NCI-H510A (cell line): ENCODE results near the gene WFDC10B.
"Not testable (repeated sequence)": the region's sequence is repeated elsewhere in the genome, so short reads cannot be mapped to it uniquely, and the experiment has no call there.

ENCODE experiments used
- DNase-seq: peaks from one replicate; lab custom pipeline; 2025; lab: John Stamatoyannopoulos, UW

WFDC10B gene

GRCh38 chr20:45647441-45648050 is 57.3 kb downstream of the WFDC10B start:
- no peak for DNase-seq

- no peak for DNase-seq
Measured at GRCh38 chr20:45646875-45647274, 57.9 kb downstream of the WFDC10B start.

GRCh38 chr20:45645869-45646268 is 59.0 kb downstream of the WFDC10B start:
- not testable (repeated sequence) for DNase-seq

GRCh38 chr20:45641076-45641475 is 63.7 kb downstream of the WFDC10B start:
- not testable (repeated sequence) for DNase-seq

- DNase-seq = no peak
Measured at GRCh38 chr20:45639687-45640086, 65.1 kb downstream of the WFDC10B start.

- DNase-seq = no peak
Measured at GRCh38 chr20:45636513-45636912, 68.3 kb downstream of the WFDC10B start.
